Nephron progenitor cell (in vitro differentiated cells): ENCODE measurements around the gene RPL38.

ENCODE experiments used
- DNase-seq: peaks from one replicate; pipeline ENCODE4 v3.0.0; 2021
- H3K27ac Mint-ChIP-seq: 2 replicates; pipeline ENCODE4 v1.8.0; 2021; ENCODE audit warnings: mild to moderate bottlenecking, moderate library complexity, mixed read lengths
- H3K27me3 Mint-ChIP-seq: 2 replicates; pipeline ENCODE4 v1.8.0; 2021; ENCODE audit warnings: mild to moderate bottlenecking, low read depth, mixed read lengths; ENCODE audit not compliant: poor library complexity
- H3K36me3 Mint-ChIP-seq: 2 replicates; pipeline ENCODE4 v1.8.0; 2021; ENCODE audit warnings: low read depth, mixed read lengths
- H3K4me1 Mint-ChIP-seq: 2 replicates; pipeline ENCODE4 v1.8.0; 2021; ENCODE audit warnings: mixed read lengths
- H3K4me3 Mint-ChIP-seq: 2 replicates; pipeline ENCODE4 v1.8.0; 2021; ENCODE audit warnings: mild to moderate bottlenecking, moderate library complexity, mixed read lengths
- H3K9me3 Mint-ChIP-seq: 2 replicates; pipeline ENCODE4 v1.8.0; 2021; ENCODE audit warnings: mild to moderate bottlenecking, moderate library complexity, mixed read lengths
- CTCF ChIP-seq: fragments of 200-600 bp; sonication (generic); IDR thresholded peaks from 2 replicates; pipeline ENCODE4 v1.5.0; 2021; ENCODE audit warnings: antibody characterized with exemption

The RPL38 gene

GRCh38 chr17:74212913-74213791 lies 9.7 kb downstream of the RPL38 start, which contains the start of gene TTYH2:
TTYH2 (plus strand) TSS chr17:74213571; CDS start chr17:74213588, 17 bp downstream.
- Mint-ChIP-seq H3K4me1 (peaks cover 74% of the 10 kb centered on the region), H3K27me3 (peaks cover 57% of the 10 kb centered on the region), H3K27ac (peak within 1 kb of the TSS; percentile 90), H3K9me3 (no peaks in the 10 kb centered on the region), H3K36me3 (peaks cover 21% of the 10 kb centered on the region), H3K4me3 (peak within 1 kb of the TSS; percentile 76)
- DNase-seq: peak; percentile 89
- peak; percentile 32 for TF ChIP-seq CTCF

- no peak for TF ChIP-seq CTCF
Measured at GRCh38 chr17:74213861-74214391, 10.4 kb downstream of the RPL38 start.

GRCh38 chr17:74214484-74215341 lies 11.2 kb downstream of the RPL38 start:
- no peak for TF ChIP-seq CTCF

More at GRCh38 chr17:74213861-74214391, 10.4 kb downstream of the RPL38 start:
- DNase-seq: no peak
- no peaks in the 10 kb centered on the region for H3K9me3 Mint-ChIP-seq
- peaks cover 66% of the 10 kb centered on the region for H3K4me1 Mint-ChIP-seq
- H3K4me3 Mint-ChIP-seq: peak overlapping the region; percentile 76
- H3K27ac Mint-ChIP-seq: no peak overlapping the region
- H3K36me3 Mint-ChIP-seq: peaks cover 18% of the 10 kb centered on the region
- peaks cover 62% of the 10 kb centered on the region for H3K27me3 Mint-ChIP-seq

GRCh38 chr17:74215342-74215727 lies 11.9 kb downstream of the RPL38 start:
- peaks cover 3% of the 10 kb centered on the region for H3K36me3 Mint-ChIP-seq
- H3K27me3 Mint-ChIP-seq: peaks cover 62% of the 10 kb centered on the region
- no peak for TF ChIP-seq CTCF
- H3K27ac Mint-ChIP-seq: no peak overlapping the region
- H3K9me3 Mint-ChIP-seq: no peaks in the 10 kb centered on the region
- peaks cover 52% of the 10 kb centered on the region for H3K4me1 Mint-ChIP-seq
- no peak overlapping the region for H3K4me3 Mint-ChIP-seq
- DNase-seq: no peak

More at GRCh38 chr17:74214484-74215341, 11.2 kb downstream of the RPL38 start:
- H3K4me3 Mint-ChIP-seq: peak overlapping the region; percentile 76
- H3K4me1 Mint-ChIP-seq: peaks cover 59% of the 10 kb centered on the region
- no peak for DNase-seq
- H3K9me3 Mint-ChIP-seq: no peaks in the 10 kb centered on the region
- H3K27ac Mint-ChIP-seq: no peak overlapping the region
- H3K36me3 Mint-ChIP-seq: peaks cover 10% of the 10 kb centered on the region
- peaks cover 62% of the 10 kb centered on the region for H3K27me3 Mint-ChIP-seq

GRCh38 chr17:74216505-74216904 lies 13.0 kb downstream of the RPL38 start:
- no peak for DNase-seq
- no peaks in the 10 kb centered on the region for H3K9me3 Mint-ChIP-seq
- H3K27ac Mint-ChIP-seq: no peak overlapping the region
- no peaks in the 10 kb centered on the region for H3K36me3 Mint-ChIP-seq
- TF ChIP-seq CTCF: no peak
- peaks cover 59% of the 10 kb centered on the region for H3K27me3 Mint-ChIP-seq
- H3K4me3 Mint-ChIP-seq: no peak overlapping the region
- peaks cover 41% of the 10 kb centered on the region for H3K4me1 Mint-ChIP-seq
